Pons (tissue), 1 donor: Measurements from ENCODE around the gene IL23R.

Source experiments
- DNase-seq: peaks from one replicate; pipeline ENCODE4 v3.0.0-alpha.2; 2016; ENCODE audit warnings: low spot score

Gene IL23R

GRCh38 chr1:67307251-67308060 lies 141.2 kb downstream of the IL23R start, which contains the start of gene IL12RB2:
TSS of gene IL12RB2 (plus strand) at chr1:67307873. CDS start at chr1:67320369, 12,496 bp downstream.
- no peak for DNase-seq

GRCh38 chr1:67308136-67308535 lies 141.9 kb downstream of the IL23R start:
- no peak for DNase-seq
